Stimulated activated naive CD4-positive, alpha-beta T cell (primary cell): Measurements from ENCODE around the gene MTX2.
"Not testable (repeated sequence)": the region's sequence is repeated elsewhere in the genome, so short reads cannot be mapped to it uniquely, and the experiment has no call there.

Source experiments
- DNase-seq, 6 experiments: peaks; one replicate each; lab custom pipeline; 2025; lab: John Stamatoyannopoulos, UW

The MTX2 gene

GRCh38 chr2:176285321-176285720 is 16.1 kb downstream of the MTX2 start:
- no peak for DNase-seq

- DNase-seq = no peak
These were observed 22.1 kb downstream of the MTX2 start for GRCh38 chr2:176291335-176291734.

GRCh38 chr2:176291809-176292283 is 22.6 kb downstream of the MTX2 start:
- DNase-seq = peak in 1 of 6 experiments; percentile 9

GRCh38 chr2:176292608-176293007 is 23.4 kb downstream of the MTX2 start:
- DNase-seq = no peak

- no peak for DNase-seq
These were observed 24.1 kb downstream of the MTX2 start for GRCh38 chr2:176293334-176293733.

GRCh38 chr2:176297067-176297466 is 27.8 kb downstream of the MTX2 start:
- no peak for DNase-seq

GRCh38 chr2:176297737-176298136 is 28.5 kb downstream of the MTX2 start:
- DNase-seq = no peak

GRCh38 chr2:176306020-176306419 is 36.8 kb downstream of the MTX2 start:
- DNase-seq = not testable (repeated sequence)

GRCh38 chr2:176317199-176317598 is 48.0 kb downstream of the MTX2 start:
- no peak for DNase-seq

GRCh38 chr2:176317623-176318065 is 48.4 kb downstream of the MTX2 start:
- no peak for DNase-seq

- no peak for DNase-seq
These were observed 52.7 kb downstream of the MTX2 start for GRCh38 chr2:176321916-176322315.

GRCh38 chr2:176324862-176325261 is 55.6 kb downstream of the MTX2 start:
- DNase-seq = no peak

GRCh38 chr2:176325732-176326131 is 56.5 kb downstream of the MTX2 start:
- no peak for DNase-seq

GRCh38 chr2:176328149-176328548 is 58.9 kb downstream of the MTX2 start:
- DNase-seq = no peak

- no peak for DNase-seq
These were observed 61.4 kb downstream of the MTX2 start for GRCh38 chr2:176330612-176331011.

- DNase-seq = no peak
These were observed 62.4 kb downstream of the MTX2 start for GRCh38 chr2:176331646-176332045.

- no peak for DNase-seq
These were observed 65.5 kb downstream of the MTX2 start for GRCh38 chr2:176334729-176335128.

GRCh38 chr2:176338395-176338794 is 69.2 kb downstream of the MTX2 start:
- DNase-seq = no peak

GRCh38 chr2:176339208-176339607 is 70.0 kb downstream of the MTX2 start:
- no peak for DNase-seq

- DNase-seq = no peak
These were observed 87.0 kb downstream of the MTX2 start for GRCh38 chr2:176356251-176356650.

GRCh38 chr2:176364273-176364977 is 95.2 kb downstream of the MTX2 start:
- no peak for DNase-seq

- no peak for DNase-seq
These were observed 99.1 kb downstream of the MTX2 start for GRCh38 chr2:176368349-176368748.

- no peak for DNase-seq
These were observed 101.4 kb downstream of the MTX2 start for GRCh38 chr2:176370467-176371171.
